Superior temporal gyrus (tissue), 1 donor: ENCODE measurements around the gene BRD7.

Source experiments
- DNase-seq: peaks from one replicate; pipeline ENCODE4 v3.0.0-alpha.2; 2016; ENCODE audit errors: extremely low spot score

Gene BRD7

DNA sequence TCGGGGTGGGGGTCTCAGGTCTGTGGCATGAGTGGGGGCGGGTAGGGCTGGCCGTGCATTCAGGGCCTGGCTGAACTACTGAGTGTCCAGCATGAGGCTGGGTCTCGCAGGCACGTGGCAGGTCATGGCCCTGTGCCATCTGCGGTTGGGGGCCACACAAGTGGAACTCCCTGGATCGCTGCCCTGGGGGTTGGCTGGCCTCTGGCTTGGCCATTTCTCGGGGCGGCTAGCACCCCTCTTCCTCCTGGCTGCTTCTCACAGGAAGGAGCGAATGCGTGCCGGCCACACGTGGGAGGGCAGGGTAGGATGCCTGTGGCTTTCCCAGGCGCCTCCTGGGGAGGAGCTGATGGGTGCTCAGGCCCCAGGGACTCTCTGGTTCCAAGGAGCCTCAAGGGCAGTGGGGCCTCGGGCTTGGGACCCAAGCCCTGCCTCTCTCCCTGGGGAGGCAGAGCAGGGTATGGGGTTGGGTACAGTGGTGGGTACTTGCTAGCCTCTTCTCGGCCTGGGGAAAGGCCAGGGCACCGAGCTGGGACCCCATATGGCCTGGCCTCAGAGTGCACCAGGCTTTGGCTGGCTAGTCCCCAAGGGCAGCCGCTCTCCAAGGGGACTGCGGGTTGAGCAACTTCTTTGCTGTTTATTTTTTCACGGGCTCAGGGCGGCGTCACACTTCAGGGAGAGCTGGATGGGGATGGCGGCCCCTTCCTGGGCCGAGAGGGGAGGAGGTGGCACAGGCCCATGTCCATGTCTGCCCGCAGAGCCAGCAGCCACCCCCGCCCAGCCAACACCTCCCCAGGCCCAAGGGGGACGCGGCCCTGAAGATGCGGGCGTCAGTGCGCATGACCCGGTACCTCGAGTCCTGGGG, 65.0 kb downstream of the BRD7 start:
- no peak for DNase-seq

DNA sequence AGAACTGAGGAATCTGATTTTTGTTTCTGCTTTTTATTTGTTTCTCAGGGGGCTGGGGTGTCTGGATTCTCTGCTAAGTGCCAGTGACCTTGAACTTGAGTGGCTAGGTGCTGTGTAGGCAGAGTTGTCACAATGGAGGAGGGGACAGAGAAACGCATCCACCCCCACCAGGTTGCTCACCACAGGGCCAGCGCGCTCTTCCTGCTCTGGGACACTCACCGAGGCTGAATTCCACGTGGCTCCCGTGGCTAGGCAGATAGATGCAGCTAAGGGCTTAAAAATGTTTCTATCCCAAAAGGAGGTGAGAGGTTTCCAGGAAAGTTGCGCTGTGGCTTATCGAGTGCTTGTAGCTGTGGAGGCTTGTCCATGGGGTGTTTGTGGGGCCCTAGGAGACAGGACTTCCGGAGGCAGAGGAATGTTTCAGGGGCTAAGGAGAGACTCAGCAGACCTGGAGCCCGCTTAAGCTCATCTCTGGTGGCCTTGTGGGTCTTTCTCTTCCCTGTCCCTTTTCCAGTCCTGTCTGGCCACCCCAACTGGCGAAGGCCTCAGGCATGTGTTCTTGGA, 65.7 kb downstream of the BRD7 start:
- no peak for DNase-seq

DNA sequence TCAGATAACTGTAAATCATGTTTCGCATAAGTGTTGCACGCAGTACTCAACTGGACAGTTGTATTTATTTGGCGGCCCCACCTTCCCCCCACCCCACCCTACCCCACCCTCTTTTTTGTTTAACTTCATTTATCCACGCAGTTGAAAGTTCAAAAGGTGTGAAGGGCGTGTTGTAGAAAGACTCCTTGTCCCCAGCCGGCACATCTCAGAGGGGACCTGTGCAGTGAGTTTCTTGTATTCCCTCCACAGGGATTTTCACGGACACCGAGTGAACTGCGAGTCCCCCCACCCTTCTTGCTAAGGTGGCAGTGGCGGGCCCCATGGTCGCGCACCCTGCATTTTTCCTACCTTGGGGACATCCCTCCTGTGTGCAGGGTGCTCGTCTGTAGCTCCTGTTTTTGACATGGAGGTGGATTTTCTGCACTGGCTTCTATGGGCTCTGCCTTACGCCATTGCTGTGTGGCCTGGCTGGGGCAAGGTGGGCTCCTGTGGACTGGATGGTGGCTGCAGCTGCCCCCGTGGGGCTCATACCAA, 66.2 kb downstream of the BRD7 start:
- no peak for DNase-seq

DNA sequence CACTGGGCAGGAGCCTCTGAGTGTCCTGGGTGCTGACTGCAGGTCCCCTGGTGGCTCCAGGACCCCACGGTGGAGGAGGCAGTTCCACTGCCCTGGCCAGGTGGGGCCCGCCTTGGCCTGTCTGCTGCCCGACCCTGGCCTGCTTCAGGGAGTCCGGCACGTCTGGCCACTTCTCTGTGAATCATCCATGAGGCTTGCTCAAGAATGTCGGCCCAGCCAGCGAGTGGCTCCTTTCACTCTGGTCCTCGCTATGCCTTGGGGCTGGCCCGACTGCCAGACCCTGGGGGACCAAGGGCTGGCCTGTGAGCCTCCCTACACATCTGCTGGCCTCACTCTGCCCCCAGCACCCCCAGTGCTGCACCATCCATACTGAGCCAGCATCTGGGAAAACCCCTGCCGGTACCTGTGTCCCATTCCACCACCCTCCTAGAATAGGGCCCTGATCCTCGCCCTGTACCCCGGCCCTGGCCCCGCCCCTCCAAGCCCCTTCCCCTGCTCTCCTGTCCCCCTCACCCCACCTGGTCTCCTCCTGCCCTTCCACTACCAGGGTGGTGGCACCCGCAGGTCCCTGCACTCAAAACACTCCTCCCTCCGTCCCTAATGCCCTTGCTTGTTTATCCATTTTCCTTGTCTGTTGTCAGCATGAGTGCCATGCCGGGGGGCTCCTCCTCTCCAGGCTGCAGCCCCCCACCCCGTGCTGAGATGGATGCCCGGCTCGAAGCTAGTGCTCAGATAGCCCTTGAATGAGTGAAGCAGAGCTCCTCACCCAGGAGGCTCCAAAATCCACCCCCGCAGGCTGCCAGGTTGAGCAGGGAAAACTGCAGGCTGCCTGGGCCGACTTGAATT, 66.9 kb downstream of the BRD7 start:
- DNase-seq = no peak

DNA sequence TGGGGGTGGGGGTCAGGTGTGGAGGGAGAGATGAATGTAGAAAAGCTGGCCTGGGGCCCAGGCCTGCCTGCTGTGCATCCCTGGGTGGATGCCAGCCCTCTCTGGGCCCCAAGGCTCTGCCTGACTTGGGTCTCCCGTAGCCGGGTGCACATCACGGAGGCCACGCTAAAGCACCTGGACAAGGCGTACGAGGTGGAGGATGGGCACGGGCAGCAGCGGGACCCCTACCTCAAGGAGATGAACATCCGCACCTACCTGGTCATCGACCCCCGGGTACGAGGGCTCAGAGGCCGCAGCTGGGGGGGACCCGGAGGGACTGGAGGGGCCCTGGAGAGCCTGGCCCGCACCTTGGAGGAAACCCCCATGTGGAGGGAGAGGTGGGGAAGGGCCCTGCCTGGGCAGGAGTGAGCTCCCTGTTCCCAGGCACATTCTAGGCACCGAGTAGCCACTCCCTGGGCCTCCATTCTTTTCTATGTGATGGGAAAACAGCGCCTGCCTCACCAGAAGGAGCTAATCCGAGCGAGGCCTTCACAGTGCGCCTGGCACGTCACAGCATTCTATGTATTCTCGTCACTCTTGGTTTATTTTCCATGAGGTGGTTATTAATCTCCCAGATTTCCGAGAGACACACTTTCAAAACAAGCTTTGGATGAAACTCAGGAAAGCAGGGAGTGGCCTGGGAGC, 67.7 kb downstream of the BRD7 start:
- DNase-seq = no peak

DNA sequence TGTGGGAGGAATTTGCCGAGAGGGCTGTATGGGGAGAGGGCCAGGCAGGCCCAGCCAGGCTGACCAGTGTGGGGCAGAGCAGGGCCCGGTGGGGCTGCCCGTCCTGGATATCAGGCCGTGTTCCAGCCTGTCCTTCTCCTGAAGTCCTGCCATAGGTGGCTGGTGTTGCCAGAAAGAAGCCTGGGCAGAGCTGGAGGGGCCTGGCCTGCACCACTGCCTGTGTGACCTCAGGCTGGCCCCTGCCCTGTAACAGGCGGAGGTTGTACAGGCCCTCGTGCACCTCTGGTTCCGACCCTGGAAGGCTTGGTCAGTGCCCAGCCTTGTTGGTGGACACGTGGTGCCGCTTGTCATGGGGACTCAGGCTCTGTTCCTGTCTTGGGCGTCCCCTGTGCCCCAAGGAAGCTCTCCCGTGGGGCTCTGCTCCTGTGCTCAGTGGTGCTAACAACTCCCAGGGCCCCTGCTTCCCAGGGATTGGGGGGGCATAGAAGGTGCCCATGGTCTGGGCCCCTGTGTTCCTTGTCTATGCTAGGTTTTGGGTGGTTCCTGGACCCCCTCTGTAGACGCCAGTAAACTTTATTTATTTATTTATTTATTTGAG, 69.2 kb downstream of the BRD7 start:
- DNase-seq = no peak

- DNase-seq = no peak
These were observed 69.9 kb downstream of the BRD7 start for GRCh38 chr16:50298591-50299507.

GRCh38 chr16:50298075-50298460, 70.7 kb downstream of the BRD7 start:
- DNase-seq = no peak

DNA sequence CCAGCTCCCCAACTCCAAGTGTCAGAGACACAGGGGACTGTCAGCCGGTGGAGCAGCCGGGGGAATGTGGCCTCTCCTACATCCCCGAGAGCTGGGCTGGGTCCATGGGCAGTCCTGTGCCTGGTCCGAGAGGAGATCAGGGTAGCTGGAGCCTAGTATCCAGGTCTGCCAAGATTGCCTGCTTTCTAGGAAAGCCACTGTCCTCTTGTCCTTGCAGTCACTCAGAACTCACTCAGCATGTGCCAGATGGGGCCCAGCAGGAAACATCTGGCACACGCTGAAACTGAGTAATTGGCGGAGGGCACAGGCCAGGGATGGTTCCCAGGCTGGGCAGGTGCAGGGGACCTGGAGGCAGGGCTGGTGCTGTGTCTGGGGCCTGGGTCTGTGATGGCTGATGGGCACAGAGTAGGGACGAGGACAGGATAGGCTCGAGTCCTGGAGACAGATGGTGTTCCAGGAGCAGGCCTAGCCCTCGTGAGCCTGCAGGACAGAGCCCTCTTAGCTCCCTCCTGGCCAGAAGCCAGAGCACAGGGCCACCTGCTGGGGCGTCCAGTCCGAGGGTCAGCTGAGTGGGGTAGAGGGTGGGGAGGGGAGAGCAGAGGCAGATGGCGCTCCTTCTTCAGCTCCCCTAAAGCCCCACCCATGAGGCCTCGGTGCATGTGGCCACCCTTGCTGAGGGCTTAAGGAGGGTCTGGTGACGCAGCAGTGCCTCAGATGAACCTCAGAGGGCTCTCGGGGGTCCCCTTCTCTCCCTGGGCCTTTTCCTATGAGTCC, 71.3 kb downstream of the BRD7 start:
- no peak for DNase-seq

- no peak for DNase-seq
These were observed 72.0 kb downstream of the BRD7 start for GRCh38 chr16:50296807-50297206.

GRCh38 chr16:50295541-50296132, 73.2 kb downstream of the BRD7 start:
- DNase-seq = no peak

GRCh38 chr16:50294955-50295354, 73.8 kb downstream of the BRD7 start:
- no peak for DNase-seq

- no peak for DNase-seq
These were observed 74.6 kb downstream of the BRD7 start for GRCh38 chr16:50293994-50294855.

DNA sequence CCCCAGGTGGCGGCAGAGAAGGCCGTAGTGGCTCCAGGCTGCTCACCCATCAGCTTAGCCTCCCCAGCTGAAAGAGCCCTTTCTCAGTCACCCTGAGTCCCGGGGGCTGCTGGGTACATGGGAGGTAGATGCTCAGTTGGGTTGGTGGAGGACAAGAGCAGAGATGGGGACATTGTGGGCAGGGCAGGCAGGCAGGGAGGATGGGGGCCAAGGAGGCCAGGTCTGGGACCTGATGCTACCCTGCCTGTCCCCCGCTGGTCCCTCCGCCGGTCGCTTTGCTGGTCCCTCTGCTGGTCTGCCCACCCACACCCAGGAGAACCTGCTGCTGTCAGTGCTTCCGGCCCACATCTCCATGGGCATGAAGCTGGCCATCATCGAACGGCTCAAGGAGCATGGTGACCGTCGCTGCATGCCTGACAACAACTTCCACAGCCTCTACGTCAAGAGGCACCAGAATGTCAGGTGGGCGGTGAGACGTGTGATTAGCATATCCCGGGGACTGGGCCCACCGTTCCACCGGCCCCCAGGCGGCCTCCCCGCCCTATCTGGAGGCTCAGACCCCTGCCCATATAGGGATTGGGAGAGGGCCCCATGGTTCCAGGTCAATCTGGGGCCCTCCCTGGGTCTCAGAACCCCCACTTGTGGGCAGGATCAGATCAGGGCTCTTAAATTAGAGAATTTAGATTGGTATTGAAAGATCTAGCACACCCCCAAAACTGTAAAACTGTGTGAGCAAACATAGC, 75.6 kb downstream of the BRD7 start:
- no peak for DNase-seq

GRCh38 chr16:50292566-50292948, 76.2 kb downstream of the BRD7 start:
- DNase-seq = no peak

- no peak for DNase-seq
These were observed 76.8 kb downstream of the BRD7 start for GRCh38 chr16:50291719-50292565.

GRCh38 chr16:50290856-50291255, 77.9 kb downstream of the BRD7 start:
- DNase-seq = no peak
